HG02970 (cell line): Measurements from ENCODE around the gene ZNF662.
"Not testable (repeated sequence)": the region's sequence is repeated elsewhere in the genome, so short reads cannot be mapped to it uniquely, and the experiment has no call there.

Experiments
- ATAC-seq: cut with Tn5 transposase; IDR thresholded peaks from one replicate; pipeline ENCODE4 v1.9.1; 2021; ENCODE audit warnings: mild to moderate bottlenecking, moderate library complexity, moderate number of reproducible peaks; ENCODE audit not compliant: unreplicated experiment, low FRiP score

Gene ZNF662

DNA sequence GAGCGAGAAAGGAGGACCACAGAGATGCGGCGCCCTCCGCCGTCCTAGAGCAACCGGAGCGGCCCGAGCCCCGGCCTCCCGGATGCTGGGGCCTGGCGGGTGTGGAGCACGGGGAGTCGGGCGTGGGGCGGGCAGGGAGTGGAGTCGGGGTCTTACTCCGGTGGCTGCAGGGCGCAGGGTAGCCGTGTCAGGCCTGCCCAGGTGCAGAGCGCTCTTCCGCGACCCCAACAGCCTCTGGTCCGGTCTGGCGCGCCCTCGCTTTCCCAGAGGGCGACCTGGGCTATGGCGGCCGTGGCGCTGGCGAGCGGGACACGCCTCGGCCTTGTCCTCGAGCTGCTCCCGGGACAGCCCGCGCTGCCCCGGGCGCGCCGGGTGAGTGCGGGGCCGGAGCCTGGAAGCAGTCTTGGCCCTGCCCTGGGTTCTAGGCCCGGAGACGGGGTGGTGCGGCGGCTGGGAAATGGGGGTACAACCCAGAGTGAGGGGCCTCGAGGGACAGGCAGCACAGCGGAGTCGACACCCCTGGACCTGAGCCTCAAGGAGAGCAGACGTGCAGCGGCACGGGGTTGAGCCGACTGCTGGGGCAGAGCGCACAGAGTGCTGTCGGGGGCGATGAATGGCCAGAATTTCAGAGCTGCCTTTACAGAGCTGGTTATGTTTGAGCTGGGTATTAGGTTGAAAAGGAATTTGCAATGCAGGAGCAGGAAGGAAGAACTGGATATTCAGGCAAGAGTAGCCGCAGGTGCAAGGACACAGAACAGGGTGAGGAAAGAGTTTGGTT lies at the start of gene ZNF662:
Gene ZNF662, plus strand, starts transcription at position 73 of the 778 bp plus-strand sequence. CDS start 1,973 bp downstream, outside the sequence.
- ATAC-seq = no peak

DNA sequence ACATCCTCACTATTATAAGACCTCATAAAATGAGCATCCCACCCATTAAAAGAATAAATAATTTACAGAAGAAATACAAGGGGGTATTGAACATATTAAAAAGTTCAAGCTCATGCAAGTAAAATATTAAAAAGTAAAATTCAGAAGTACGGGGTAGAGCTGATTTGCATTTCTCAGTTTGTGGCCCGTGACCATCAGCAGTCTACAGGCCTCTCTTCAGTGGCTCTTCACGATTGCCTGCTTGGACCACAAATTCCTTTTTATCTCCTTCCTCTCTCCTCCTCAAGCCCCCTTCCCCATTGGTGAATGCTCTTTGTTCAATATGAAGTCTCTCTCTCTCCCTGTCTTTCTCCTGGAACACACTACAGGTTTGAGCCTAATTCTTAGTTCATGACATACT lies 49.4 kb upstream of the ZNF662 start:
- ATAC-seq = no peak

DNA sequence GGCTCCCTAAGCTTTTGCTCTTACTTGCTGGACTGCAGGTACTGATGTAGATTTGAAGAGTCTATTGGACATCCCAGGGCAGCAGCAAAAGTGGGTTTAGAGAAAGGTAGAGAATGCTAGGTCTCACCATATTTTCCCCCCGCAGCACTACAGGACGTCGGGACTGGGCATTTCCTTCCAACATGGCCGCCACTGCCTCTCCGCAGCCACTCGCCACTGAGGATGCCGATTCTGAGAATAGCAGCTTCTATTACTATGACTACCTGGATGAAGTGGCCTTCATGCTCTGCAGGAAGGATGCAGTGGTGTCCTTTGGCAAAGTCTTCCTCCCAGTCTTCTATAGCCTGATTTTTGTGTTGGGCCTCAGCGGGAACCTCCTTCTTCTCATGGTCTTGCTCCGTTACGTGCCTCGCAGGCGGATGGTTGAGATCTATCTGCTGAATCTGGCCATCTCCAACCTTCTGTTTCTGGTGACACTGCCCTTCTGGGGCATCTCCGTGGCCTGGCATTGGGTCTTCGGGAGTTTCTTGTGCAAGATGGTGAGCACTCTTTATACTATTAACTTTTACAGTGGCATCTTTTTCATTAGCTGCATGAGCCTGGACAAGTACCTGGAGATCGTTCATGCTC lies 41.5 kb upstream of the ZNF662 start:
- ATAC-seq = no peak

DNA sequence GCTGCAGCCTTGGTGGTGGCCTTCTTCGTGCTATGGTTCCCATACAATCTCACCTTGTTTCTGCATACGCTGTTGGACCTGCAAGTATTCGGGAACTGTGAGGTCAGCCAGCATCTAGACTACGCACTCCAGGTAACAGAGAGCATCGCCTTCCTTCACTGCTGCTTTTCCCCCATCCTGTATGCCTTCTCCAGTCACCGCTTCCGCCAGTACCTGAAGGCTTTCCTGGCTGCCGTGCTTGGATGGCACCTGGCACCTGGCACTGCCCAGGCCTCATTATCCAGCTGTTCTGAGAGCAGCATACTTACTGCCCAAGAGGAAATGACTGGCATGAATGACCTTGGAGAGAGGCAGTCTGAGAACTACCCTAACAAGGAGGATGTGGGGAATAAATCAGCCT lies 40.7 kb upstream of the ZNF662 start:
- no peak for ATAC-seq

DNA sequence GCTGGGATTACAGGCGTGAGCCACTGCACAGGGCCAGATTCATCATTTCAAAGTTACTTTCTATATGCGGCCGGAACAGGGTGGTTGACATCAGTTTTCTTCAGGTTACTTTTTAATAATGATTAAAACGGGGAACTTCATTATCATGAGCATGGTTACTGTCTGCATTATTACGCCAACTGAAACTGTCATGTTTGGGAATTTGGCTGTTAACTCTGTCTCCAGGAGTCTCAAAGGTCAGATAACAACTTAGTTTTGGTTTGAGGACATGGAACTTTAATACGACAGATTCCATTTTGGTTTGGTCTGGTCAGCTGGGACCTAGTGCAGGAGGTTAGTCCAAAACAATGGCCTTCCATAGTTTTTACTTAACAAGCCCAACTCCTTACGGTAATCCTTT lies 38.8 kb upstream of the ZNF662 start:
- no peak for ATAC-seq

DNA sequence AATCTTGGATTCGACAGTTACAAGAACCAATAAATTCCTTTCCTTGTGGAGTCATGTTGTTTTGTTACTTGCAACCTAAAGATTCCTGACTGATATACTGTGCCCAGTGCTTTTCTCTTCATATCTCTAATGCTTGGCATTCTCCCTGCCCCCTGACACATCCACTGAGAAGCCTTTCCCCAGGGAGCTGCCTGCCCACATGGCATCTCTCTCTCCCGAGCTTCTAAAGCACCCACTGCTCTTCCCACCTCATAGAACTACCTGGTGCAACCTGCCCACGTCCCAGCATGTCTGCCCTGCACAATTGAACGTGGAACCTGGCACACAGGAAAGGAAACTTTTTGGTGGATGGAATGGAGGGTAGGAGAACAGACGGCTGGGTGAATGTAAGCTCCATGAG lies 37.1 kb upstream of the ZNF662 start:
- no peak for ATAC-seq

DNA sequence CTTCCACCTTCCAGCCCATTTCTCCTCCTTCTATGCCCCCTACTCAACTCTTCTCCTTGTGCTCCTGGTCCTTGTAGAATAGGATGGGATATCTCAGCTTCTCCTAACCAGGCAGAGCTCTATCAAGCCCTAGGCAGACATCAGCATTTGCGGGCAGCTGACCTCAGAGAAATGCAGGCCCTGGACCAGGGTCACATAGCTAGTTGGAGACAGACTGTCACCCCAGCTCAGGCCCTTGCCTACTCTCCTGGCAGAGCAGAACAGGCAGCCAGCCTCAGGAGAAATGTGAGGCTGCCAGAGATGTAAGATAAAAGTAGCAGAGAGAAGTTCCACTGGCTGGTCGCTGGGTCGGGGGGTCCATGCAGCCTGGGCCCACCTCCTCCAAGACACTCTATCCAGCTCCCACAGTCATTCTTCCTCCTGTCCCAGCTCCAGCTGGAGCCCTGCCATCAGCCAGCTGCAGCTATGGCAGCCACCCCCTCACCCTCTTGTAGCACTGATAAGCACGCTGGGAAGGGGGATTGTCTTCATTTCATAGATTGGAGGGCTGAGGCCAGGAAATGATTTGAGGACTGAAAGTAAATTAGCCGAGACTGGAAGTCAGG lies 34.2 kb upstream of the ZNF662 start:
- no peak for ATAC-seq

DNA sequence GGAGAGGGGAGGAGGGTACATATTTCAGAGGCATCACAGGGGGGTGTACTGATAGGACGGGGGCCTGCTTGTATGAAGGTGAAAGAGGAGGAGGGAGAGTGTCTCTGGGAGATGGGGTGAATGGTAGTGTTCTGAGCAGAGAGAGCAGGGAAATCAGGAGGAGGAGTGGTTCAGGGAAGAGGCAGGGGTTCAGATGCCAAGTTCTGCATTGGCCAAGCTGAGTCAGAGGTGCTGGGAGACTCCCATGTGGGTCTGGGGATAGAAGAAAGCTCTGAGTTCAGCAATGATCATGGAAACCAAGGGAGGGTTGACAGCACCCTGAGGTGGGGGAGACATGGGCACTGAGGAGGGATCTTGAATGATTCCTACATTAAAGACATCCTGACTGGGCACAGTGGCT lies 33.2 kb upstream of the ZNF662 start:
- ATAC-seq = no peak

DNA sequence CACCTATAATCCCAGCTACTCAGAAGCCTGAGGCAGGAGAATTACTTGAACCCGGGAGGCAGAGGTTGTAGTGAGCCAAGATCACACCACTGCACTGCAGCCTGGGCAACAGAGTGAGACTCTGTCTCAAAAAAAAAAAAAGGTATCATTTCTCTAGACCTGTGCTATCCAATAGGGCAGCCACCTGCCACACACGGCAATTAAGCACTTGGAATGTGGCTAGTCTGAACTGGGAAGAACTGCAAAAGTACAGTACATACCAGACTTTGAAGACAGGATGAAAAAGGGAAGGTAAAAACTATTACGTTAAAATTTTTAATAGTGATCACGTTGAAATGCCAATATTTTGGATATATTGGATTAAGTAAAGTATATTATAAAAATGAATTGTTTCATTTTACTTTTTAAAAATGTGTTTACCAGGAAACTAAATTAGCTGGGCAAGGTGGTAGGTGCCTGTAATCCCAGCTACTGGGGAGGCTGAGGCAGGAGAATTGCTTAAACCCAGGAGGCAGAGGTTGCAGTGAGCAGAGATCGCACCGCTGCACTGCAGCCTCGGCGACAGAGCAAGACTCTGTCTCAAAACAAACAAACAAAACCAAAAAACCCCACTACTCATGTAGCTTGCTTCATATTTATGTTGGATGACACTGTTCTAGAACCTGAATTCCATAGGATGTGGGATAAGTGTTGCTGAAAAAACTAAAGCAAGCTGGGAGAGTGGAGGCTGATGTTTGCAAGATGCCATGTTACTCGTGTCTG lies 32.5 kb upstream of the ZNF662 start:
- no peak for ATAC-seq

DNA sequence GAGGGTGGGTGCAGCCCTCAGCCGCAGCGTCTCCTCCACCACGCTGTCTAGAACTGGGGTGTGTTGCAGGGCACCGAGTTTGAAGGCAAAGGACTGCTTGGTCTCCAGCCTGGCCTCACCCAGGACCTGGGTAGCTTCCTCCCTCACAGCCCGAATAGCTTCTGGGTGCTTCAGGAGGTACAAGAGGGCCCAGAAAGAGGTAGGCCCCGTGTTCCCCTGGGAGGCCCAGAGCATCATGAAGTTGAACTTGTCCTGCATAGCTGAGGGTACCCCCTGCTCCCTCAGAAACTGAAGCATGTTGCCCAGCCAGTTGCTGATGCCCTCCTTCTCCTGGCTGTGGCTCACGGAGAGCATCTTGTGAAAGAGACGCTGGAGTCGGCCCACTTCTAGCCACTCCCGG lies 31.2 kb upstream of the ZNF662 start:
- ATAC-seq = no peak

DNA sequence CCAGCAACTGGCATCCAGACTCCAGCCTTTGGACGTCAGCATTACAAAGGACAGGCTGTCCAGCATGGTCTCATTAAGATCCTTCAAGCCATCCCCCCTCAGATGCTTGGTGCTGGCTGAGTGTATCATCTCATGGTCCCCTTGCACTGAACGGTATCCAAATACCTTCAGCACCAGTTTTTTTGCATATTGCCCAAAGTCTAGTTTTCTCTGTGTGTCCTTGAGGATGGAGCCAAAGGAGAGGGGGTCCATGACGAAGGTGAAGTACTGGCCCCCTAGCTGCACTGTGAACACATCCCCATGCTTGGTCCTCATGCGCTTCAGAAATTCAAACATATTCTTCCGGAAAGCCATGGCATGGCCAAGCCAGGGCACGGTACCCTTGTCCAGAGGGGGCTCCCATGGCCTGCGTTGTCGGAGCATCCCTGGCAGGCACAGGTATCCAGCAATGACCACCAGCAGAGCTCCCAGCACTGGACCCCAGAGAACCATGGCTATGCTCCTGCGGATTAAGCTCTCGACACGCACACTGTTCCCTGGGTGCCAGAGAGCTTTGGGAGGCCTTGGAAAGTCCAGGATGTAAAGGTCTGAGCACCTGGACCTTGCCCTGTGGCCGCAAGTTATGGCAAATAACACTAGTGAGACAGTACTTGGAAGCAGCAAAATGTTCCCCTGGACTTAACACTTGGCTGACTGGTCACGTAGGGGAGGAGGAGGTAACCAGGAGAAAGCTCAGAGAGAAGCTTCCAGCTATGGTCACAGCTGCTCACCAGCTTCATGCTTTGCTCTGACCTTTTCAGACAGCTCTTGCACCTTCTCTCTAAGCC lies 30.4 kb upstream of the ZNF662 start, which contains the start of gene CYP8B1:
Gene CYP8B1, minus strand, starts transcription at position 555 of the 827 bp plus-strand sequence. Its CDS starts 63 bp downstream, at position 492.
- ATAC-seq = no peak

DNA sequence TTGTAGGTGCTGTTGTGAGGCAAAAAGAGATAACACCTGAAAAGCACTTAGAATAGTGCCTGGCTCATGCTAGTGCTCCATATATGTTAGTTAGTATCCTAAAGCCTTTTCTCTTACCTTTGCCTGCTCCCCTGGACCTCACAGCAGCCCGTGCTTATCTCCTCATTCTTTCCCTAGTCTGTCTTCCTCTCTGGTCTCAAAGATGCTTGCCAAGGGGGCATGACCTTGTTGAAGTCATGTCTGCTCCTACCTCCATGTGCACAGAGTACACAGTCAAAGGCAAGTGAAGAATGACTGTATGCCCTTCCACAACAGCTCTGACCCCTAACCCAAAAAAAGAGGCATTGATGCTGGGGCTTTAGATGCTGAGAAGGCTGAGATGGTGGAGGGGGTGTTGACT lies 29.5 kb upstream of the ZNF662 start:
- no peak for ATAC-seq

DNA sequence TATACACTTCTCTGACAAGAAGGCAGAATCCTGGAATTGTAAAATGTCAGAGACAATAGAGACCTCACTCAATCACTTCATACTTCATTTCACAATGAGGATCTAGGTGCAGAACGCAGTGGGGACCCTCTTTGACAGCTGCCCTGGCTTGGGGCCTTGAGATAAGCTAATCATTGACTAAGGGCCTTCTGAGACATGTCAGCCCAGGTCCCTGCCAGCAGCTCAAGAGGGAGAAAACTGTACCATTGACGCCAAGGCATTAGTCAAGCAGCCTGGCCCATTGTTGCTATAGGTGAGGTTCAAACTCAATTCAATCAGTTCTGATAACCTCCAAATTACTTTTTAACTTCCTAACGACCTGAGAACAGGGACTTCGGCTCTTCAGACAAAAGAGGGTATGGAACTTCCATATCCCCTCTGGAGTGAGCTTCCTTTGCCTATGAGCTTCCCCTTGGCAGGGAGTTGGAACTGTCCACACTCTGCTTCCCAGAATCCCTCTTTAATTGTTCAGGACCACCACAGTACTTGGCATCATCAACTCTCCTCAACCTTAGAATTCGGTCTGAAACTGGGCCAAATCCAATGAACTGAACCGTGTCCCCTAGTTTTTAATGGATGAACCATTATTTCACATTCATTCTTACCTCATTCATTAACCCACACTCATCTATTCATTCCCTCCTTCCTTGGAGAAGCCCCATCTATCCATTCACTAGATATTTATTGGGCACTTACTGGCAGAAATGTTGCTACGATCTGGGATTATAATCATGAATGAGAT lies 28.8 kb upstream of the ZNF662 start:
- ATAC-seq = no peak

DNA sequence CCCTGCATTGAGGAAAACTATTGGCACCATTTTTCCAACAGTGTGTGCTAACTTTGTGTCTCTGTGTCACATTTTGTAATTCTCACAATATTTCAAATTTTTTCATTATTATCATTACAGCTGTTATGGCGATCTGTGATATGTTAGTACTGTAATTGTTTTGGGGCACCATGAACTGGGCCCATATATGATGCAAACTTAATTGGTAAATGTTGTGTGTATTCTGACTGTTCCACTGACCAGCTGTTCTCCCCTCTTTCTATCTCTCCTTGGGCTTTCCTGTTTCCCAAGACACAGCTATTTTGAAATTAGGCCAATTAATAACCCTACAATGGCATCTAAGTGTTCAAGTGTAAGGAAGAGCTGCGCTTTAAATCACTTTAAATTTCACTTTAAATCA lies 28.1 kb upstream of the ZNF662 start:
- no peak for ATAC-seq

DNA sequence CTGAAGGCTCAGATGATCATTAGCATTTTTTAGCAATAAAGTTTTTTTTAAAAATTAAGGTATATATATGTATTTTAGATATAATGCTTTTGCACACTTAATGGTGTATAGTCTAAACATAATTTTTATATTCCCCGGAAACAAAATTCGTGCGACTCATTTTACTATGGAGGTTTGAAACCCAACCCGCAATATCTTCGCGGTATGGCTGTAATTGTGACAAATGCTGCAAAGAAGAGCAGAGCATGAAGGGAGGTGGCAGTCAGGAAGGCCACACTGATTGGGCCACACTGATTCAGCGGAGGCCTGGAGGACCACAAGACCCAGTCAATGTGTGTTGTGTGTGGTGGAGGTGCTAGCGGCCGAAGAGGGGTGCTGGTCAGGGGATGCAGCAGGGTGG lies 25.8 kb upstream of the ZNF662 start:
- ATAC-seq = no peak

DNA sequence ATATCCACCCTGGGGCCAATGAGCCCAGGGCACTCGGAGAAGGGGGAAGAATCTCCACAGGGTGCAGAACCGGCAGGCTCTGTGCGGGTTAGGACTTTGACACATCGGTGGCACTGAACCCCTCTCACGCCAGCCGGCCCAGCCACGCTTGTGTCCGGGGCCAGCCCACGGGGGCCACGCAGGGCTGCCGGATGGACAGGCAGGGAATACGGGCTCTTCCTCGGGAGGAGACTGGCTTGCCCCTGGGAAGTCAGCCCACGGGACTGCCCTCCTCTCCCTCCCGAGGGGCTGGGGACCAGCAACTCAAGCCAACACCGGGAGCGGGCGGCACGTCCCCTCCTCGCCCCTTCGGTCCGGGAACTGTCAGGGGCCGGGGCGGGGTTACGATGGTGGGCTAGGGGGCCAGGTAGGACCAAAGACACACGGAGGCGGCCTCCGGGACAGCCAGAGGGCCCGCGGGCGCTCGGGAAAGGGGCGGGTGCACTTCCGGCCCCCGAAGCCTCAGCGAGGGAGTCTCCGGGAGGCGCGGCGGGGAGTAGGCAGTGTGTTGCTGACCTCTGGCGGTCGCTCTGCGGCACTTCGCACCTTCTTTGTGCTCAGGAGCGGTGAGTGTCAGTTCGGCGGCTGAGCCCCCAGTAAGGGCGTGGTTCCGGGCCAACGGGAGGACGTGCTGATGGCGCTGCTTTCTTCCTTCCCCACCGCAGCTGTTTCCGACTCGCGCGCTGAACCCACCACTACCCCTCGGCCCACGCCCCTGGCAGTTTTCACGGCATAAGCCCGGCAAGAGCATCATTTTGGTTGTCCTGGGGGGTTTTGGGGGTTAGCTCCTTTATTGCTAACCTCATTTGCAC lies 25.1 kb upstream of the ZNF662 start:
- peak; percentile 91 for ATAC-seq

DNA sequence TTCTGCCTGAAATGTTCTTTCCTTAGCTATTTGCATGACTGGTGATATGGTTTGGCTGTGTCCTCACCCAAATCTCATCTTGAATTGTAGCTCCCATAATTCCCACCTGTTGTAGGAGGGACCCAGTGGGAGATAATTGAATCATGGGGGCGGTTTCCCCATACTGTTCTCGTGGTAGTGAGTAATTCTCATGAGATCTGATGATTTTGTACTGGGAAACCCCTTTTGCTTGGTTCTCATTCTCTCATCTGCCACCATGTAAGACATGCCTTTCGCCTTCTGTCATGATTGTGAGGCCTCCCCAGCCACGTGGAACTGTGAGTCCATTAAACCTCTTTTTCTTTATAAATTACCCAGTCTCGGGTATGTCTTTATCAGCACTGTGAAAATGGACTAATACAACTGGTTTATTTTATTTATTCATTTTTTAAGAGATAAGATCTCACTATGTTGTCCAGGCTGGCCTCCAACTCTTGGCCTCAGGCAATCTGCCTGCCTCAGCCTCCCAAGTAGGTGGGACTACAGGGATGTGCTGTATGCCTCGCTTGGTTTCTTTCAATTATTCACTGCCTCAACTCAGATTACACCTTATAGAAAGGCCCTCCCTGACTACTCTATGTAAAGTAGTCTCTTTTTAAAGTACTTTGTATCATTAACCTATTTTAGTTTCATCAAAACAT lies 22.6 kb upstream of the ZNF662 start:
- ATAC-seq = not testable (repeated sequence)

DNA sequence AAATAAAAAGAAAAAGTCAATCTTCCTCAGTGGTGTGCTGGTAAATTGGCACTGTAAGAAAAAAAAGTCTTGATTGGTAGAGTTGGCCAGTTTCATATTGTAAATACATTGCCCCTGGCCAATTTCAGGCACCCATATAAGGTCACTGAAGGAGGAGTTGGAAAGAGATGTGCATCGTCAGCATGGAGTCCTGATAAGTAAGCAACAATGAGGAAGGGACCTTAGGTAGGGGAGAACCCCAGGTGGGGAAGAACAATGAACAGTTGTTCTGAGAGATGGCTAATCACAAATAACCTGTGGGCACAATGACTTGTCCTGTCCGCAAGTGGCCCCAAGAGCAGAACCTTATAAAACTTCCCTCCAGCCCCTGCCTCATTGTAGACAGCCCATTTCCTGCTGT lies 21.6 kb upstream of the ZNF662 start:
- no peak for ATAC-seq
